ENCODE measurements around the gene TOMM40. TPM values are rescaled to one million over a fixed set of nuclear protein-coding genes. Genes with fewer than 3 reads are reported as not detected.

The TOMM40 gene
- polyA plus RNA-seq, 1 experiment, result 21.7 TPM

- POLR2A ChIA-PET, result interaction anchor here (0.5 kb wide), 1 partner anchor 154 kb away, joined by 13 read pairs; no protein-coding TSS in a partner anchor
- CTCF ChIA-PET, result interaction anchor here (1.3 kb wide), 1 partner anchor 148 kb away, joined by 4 read pairs; no protein-coding TSS in a partner anchor
- no peaks in the 10 kb centered on the region for H3K27me3 ChIP-seq (ENCODE audit: control insufficient read depth, insufficient read depth, low read length)
Observed at GRCh38 chr19:44871809-44872208, 19.2 kb upstream of the TOMM40 start.

GRCh38 chr19:44872661-44873060 is 18.4 kb upstream of the TOMM40 start:
- Histone ChIP-seq H3K27ac (ENCODE audit: low read depth, low read length) (no peak overlapping the region), H3K4me3 (ENCODE audit: low read depth, low read length) (no peak overlapping the region), H3K27me3 (ENCODE audit: control insufficient read depth, insufficient read depth, low read length) (no peaks in the 10 kb centered on the region), H3K9me3 (ENCODE audit: control insufficient read depth, insufficient read depth, low read length) (peaks cover 5% of the 10 kb centered on the region; the same call in 1 of the 2 replicates)
- DNase-seq (ENCODE audit: low read depth, low spot score), result no peak
- POLR2A ChIA-PET, result no interaction called here
- no peak for TF ChIP-seq CTCF (IDR thresholded peaks at IDR 0.05; ENCODE audit: low read depth, low read length)
- CTCF ChIA-PET, result interaction anchor here (0.5 to 1.3 kb wide), 3 partner anchors 27 to 149 kb away, joined by 3 to 4 read pairs (median 4); partner anchors contain the start of gene NECTIN2

More at GRCh38 chr19:44871809-44872208, 19.2 kb upstream of the TOMM40 start:
- H3K4me3 ChIP-seq (ENCODE audit: low read depth, low read length), result no peak overlapping the region
- peaks cover 5% of the 10 kb centered on the region; the same call in 1 of the 2 replicates for H3K9me3 ChIP-seq (ENCODE audit: control insufficient read depth, insufficient read depth, low read length)
- H3K27ac ChIP-seq (ENCODE audit: low read depth, low read length), result no peak overlapping the region
- no peak for DNase-seq (ENCODE audit: low read depth, low spot score)
- TF ChIP-seq CTCF (IDR thresholded peaks at IDR 0.05; ENCODE audit: low read depth, low read length), result no peak

- CTCF ChIA-PET, result no interaction called here
Observed at GRCh38 chr19:44874317-44874716, 16.7 kb upstream of the TOMM40 start.

GRCh38 chr19:44875666-44876451 is 15.2 kb upstream of the TOMM40 start:
- Histone ChIP-seq H3K27ac (ENCODE audit: low read depth, low read length) (no peak overlapping the region), H3K9me3 (ENCODE audit: control insufficient read depth, insufficient read depth, low read length) (no peaks in the 10 kb centered on the region), H3K4me3 (ENCODE audit: low read depth, low read length) (no peak overlapping the region), H3K27me3 (ENCODE audit: control insufficient read depth, insufficient read depth, low read length) (no peaks in the 10 kb centered on the region)
- CTCF ChIA-PET, result no interaction called here
- POLR2A ChIA-PET, result no interaction called here
- no peak for DNase-seq (ENCODE audit: low read depth, low spot score)
- no peak for TF ChIP-seq CTCF (IDR thresholded peaks at IDR 0.05; ENCODE audit: low read depth, low read length)

More at GRCh38 chr19:44874317-44874716, 16.7 kb upstream of the TOMM40 start:
- POLR2A ChIA-PET, result no interaction called here
- no peaks in the 10 kb centered on the region for H3K9me3 ChIP-seq (ENCODE audit: control insufficient read depth, insufficient read depth, low read length)
- no peak overlapping the region for H3K4me3 ChIP-seq (ENCODE audit: low read depth, low read length)
- no peak overlapping the region for H3K27ac ChIP-seq (ENCODE audit: low read depth, low read length)
- H3K27me3 ChIP-seq (ENCODE audit: control insufficient read depth, insufficient read depth, low read length), result no peaks in the 10 kb centered on the region
- DNase-seq (ENCODE audit: low read depth, low spot score), result no peak
- TF ChIP-seq CTCF (IDR thresholded peaks at IDR 0.05; ENCODE audit: low read depth, low read length), result no peak

GRCh38 chr19:44876930-44877535 is 14.0 kb upstream of the TOMM40 start:
- no peak for DNase-seq (ENCODE audit: low read depth, low spot score)
- POLR2A ChIA-PET, result no interaction called here
- H3K9me3 ChIP-seq (ENCODE audit: control insufficient read depth, insufficient read depth, low read length), result no peaks in the 10 kb centered on the region
- H3K4me3 ChIP-seq (ENCODE audit: low read depth, low read length), result no peak overlapping the region
- TF ChIP-seq CTCF (IDR thresholded peaks at IDR 0.05; ENCODE audit: low read depth, low read length), result no peak
- CTCF ChIA-PET, result no interaction called here
- H3K27ac ChIP-seq (ENCODE audit: low read depth, low read length), result no peak overlapping the region
- no peaks in the 10 kb centered on the region for H3K27me3 ChIP-seq (ENCODE audit: control insufficient read depth, insufficient read depth, low read length)
